GM19463 (cell line): ENCODE data around the gene DNAH7.
A peak's percentile ranks its signal among the peaks of the same experiment; 100 is the strongest.
"Not testable (repeated sequence)": the region's sequence is repeated elsewhere in the genome, so short reads cannot be mapped to it uniquely, and the experiment has no call there.

Experiments
- ATAC-seq: cut with Tn5 transposase; IDR thresholded peaks from one replicate; pipeline ENCODE4 v1.9.1; 2021; ENCODE audit warnings: mild to moderate bottlenecking, moderate library complexity; ENCODE audit not compliant: unreplicated experiment

The DNAH7 gene

GRCh38 chr2:195734395-195734794 lies 334.2 kb downstream of the DNAH7 start:
- ATAC-seq = no peak

DNA sequence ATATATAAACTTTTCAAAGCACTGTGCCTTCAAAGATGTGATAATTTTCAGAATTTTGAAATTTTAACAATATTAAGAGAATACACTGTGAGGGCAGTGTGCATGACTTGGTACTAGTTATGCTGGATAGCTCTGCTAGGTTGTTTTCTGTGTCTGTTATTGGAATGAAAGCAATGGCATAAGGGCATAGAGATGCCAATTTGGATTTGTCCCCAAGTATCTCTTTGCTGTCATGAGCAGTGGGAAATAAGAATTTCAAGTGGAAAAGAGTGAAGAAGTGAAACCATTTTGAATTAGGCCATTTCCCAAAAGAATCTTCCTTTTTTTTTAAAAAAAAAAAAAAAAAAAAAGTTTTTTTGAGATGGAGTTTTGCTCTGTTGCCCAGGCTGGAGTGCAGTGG lies 334.8 kb downstream of the DNAH7 start:
- no peak for ATAC-seq

DNA sequence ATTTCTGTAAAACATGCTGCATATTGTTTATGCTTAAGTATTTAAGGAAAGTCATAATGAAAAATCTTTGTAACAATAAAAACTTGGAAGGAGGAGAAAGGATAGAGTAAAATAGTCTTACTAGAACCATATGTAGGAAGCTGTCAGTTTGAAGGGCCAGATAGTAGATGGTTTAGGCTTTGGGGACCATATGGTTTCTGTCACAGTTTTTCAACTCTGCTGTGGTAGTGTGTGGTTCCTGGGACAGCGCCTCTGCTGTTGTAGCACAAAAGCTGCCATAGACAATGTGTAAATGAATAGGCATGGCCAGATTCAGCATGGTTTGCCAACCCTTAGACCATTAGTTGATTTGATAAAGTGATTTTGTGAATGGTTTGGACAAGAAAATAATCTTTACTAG lies 336.1 kb downstream of the DNAH7 start:
- ATAC-seq = no peak

DNA sequence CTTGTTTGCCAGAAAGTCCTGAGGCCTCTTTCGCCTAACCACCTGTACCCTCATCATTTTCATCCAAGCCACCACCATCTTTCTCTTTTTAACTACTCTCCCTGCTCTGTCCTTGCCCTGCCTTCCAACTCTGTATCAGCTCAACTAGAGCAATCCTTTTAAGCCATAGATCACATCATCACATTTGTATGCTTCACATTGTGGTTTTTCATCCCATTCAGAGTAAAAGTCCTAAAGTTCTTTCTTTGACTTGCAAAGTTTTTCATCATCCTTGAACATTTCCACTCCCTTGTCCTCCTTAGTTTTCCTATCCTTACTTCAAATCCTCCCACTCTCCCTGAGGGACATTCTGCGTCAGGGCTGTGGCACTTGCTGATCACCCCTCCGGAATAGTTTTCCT lies 337.7 kb downstream of the DNAH7 start:
- ATAC-seq = no peak

GRCh38 chr2:195727106-195727505 lies 341.5 kb downstream of the DNAH7 start:
- no peak for ATAC-seq

GRCh38 chr2:195722075-195722474 lies 346.6 kb downstream of the DNAH7 start:
- ATAC-seq = no peak

GRCh38 chr2:195721042-195721441 lies 347.6 kb downstream of the DNAH7 start:
- ATAC-seq = no peak

DNA sequence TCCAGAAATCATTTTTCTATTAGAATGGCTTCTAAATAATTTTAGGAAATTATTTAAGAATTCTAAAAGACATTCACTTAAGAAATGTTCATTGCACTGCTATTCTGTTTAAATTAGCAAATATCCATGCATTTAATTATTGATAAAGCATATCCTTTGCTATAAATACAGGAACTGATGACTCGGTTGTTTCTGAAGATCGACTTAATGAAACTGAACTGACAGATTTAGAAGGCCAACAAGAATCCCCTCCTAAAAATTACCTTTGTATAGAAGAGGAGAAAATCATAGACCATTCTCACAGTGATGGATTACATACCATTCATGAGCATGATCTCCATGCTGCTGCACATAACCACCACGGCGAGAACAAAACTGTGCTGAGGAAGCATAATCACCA lies 352.2 kb downstream of the DNAH7 start:
- no peak for ATAC-seq

GRCh38 chr2:195711478-195711877 lies 357.2 kb downstream of the DNAH7 start:
- peak; percentile 56 for ATAC-seq

DNA sequence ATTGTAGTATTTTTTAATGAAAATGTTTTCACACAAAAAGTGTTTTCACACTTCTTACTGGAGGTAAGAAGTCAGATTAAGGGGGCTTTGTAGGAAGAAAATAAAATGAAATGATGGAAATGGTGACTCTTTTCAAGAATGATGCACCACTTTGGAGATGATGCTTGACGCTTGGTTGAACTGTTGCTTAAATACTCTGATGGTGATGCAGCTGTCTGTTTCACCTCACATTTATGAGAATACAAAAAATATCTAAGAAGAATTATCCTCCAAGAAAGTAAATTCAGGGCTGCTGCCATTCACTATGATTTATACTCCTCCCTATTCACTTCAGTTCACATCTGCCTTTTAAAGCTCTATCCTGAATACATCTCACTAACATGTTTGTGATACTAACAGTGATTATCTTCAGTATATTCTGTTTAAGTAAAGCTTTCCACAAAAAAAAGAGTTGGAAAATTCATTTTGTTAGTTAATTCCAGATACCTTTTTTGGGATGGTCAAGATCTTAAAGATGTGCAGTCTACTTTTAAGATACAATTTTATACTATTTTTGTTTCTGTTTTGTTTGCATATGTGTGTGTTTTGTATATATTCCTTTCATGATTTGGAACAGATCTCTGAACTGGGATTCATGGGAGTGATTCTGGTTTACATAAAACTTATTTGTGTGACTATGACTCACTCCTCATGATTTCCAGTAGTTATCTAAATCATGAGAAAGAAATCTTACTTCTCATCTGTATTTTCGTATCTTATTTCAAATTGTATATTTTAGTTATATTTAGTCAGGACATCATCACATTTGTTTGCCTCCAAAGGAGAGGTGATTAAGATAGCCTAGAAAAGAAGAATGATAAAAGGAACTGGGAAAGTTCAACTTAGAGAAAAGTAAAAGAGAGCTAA lies 358.5 kb downstream of the DNAH7 start:
- no peak for ATAC-seq

DNA sequence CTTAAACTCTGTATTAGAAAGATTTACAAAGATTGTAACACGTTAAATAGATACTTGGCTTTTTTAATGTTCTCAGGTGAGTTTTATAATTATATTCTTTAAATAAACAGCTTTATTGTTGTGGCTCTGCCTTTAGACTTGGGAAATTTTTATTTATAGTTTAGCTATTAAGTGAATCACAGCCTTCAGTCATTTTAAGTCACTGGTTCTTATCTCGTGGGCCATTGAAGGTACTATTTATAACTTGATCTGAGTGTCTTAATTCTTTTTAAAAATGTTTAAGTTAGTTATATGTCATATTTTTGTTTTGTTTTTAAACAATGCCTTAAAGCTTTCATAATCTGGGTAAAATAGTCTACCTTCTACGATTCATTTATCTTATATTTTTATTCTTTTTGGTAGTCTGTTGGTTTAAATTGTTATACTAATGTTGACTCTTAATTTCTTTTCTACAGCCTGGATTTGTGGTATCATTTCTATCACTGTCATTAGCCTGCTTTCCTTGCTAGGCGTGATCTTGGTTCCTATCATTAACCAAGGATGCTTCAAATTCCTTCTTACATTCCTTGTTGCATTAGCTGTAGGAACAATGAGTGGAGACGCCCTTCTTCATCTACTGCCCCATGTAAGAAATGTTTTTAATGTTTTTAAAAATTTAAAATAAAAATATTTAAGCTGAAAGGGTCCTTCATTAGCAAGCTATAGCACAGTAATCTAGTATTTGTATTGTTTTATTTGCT lies 362.3 kb downstream of the DNAH7 start:
- no peak for ATAC-seq

DNA sequence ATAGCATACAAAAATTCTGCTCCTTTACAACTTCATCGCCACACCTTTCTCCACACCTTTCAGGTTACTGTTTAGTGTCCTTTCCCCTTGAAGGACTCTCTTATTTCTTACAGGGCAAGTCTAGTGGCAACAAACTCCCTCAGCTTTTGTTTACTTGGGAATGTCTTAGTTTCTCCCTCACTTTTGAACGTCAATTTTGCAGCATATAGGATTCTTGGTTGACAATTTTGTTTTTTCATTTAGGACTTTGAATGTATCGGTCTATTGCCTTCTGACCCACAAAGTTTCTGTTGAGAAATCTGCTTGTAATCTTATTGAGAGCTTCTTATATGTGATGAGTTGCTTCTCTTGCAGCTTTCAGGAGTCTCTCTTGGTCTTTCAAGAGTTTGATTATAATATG lies 368.2 kb downstream of the DNAH7 start:
- no peak for ATAC-seq

GRCh38 chr2:195697681-195698220 lies 370.9 kb downstream of the DNAH7 start:
- ATAC-seq = no peak

- no peak for ATAC-seq
Observed at GRCh38 chr2:195696012-195696411, 372.6 kb downstream of the DNAH7 start.

GRCh38 chr2:195695002-195695631 lies 373.5 kb downstream of the DNAH7 start:
- no peak for ATAC-seq

DNA sequence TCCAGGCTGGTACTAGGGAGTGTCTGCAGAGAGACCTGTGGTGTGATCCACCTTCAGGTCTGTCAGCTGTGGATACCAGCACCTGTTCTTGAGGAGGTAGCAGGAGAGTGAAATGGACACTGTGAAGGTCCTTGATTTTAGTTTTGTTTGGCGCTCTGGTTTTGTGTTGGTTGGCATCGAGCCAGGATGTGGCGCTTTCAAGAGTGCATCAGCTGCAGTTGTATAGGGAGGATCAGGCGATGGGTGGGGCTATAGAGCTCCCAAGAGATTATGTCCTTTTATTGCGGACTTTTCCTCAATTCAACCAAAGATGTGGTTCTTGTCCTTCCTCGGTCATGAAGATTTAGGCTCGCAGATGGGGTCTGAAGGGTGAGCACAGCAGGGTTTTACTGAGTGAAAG lies 374.1 kb downstream of the DNAH7 start:
- no peak for ATAC-seq

DNA sequence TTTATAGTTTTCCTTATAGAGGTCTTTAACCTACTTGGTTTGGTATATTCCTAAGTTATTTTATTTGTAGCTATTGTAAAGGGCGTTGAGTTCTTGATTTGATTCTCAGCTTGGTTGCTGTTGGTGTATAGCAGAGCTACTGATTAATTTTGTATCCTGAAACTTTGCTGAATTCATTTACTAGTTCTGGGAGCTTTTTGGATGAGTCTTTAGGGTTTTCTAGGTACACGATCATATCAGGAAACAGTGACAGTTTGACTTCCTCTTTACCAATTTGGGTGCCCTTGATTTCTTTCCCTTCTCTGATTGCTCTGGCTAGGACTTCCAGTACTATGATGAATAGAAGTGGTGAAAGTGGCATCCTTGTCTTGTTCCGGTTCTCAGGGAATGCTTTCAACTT lies 376.1 kb downstream of the DNAH7 start:
- not testable (repeated sequence) for ATAC-seq
